ENCODE results near the gene ATG10.

ATG10 gene

DNA sequence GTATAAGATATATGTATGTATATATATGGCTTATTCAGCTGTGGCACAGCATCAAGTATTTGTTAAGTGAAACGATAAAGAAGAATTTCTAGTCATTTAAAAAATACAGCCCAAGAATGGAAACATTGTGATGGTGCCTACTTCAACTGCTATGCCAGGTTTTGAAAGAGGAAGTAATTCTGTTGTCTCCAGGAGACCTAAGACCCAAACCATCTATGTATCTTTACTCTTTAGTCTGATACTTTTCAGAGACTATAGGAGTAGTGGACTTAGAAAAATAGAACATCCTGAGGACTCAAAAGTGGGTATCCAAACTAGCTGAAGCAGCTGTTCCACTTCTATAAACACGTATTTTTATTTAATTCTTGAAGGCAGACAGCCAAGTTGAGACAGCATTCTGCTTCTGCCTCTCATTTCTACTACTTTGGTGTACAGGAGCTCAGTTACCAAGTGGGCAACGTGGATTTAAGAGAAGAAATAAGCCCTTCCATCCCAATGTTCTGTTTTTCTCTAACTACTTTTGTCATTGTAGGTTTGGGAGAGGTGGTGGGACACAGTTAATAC is 195.6 kb downstream of the ATG10 start:
- no peak overlapping the region for H3K9ac ChIP-seq (ENCODE audit: low read length in 5 of 5)
- no peak overlapping the region for H3K4me3 ChIP-seq (ENCODE audit: low read depth in 1 of 5, low read length in 5 of 5)
- no peaks in the 10 kb centered on the region for H3K36me3 ChIP-seq (ENCODE audit: control insufficient read depth in 5 of 5, insufficient read depth in 5 of 5, low read length in 5 of 5)
- H3K27me3 ChIP-seq (ENCODE audit: control insufficient read depth in 5 of 5, insufficient read depth in 4 of 5, low read length in 5 of 5): no peaks in the 10 kb centered on the region
- no peak overlapping the region for H3K27ac ChIP-seq (ENCODE audit: low read depth, low read length)
- no peaks in the 10 kb centered on the region for H3K9me3 ChIP-seq (ENCODE audit: control insufficient read depth in 5 of 5, low read length in 5 of 5)
- H3K4me1 ChIP-seq (ENCODE audit: control insufficient read depth in 5 of 5, insufficient read depth in 5 of 5, low read length in 5 of 5): peaks cover 0 to 11% (median 11%) of the 10 kb centered on the region in 5 donors

DNA sequence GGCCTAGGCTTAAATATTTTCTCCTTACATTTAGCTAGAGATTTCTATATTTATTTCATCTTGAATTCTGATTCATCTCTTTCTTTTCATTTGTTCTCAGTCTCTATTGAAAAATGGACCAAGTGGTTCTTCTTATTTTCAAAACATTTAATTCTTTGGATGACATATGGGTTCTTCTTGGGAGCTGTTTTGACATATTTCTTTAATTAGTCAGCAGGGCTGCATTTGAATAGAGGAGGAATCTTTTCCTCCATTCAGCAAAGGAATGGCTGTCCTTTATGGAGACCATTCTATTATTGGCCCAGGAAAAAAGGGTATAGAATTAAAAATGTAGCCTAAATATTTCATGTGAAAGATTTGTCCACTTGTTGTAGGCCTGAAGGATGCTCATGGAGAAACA is 196.5 kb downstream of the ATG10 start:
- Histone ChIP-seq H3K27ac (ENCODE audit: low read depth, low read length) (no peak overlapping the region), H3K4me3 (ENCODE audit: low read depth in 1 of 5, low read length in 5 of 5) (no peak overlapping the region), H3K9ac (ENCODE audit: low read length in 5 of 5) (no peak overlapping the region), H3K4me1 (ENCODE audit: control insufficient read depth in 5 of 5, insufficient read depth in 5 of 5, low read length in 5 of 5) (peaks cover 0 to 11% (median 11%) of the 10 kb centered on the region in 5 donors), H3K9me3 (ENCODE audit: control insufficient read depth in 5 of 5, low read length in 5 of 5) (no peaks in the 10 kb centered on the region), H3K27me3 (ENCODE audit: control insufficient read depth in 5 of 5, insufficient read depth in 4 of 5, low read length in 5 of 5) (no peaks in the 10 kb centered on the region), H3K36me3 (ENCODE audit: control insufficient read depth in 5 of 5, insufficient read depth in 5 of 5, low read length in 5 of 5) (no peaks in the 10 kb centered on the region)

DNA sequence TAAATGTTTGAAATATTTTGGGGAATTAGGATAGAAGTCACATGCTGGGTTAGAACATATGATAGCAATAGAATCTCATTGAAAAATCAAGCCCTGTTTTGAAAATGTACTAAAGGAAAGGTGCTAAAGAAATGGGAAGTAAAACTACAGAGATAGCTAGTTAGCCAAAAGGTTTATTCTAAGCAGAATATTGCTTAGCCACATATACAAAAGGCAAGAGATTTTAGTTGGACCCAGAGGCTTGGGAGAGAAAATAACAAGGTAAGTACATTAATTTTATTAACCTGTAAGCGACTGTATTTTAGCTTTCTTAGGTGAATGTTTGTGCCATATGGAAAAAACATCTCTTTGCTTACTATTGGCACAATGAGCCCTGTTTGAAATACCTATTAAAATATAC is 198.1 kb downstream of the ATG10 start:
- Histone ChIP-seq H3K4me3 (ENCODE audit: low read depth in 1 of 5, low read length in 5 of 5) (no peak overlapping the region), H3K27ac (ENCODE audit: low read depth, low read length) (no peak overlapping the region), H3K4me1 (ENCODE audit: control insufficient read depth in 5 of 5, insufficient read depth in 5 of 5, low read length in 5 of 5) (peaks cover 0 to 21% (median 10%) of the 10 kb centered on the region in 5 donors), H3K36me3 (ENCODE audit: control insufficient read depth in 5 of 5, insufficient read depth in 5 of 5, low read length in 5 of 5) (no peaks in the 10 kb centered on the region), H3K9ac (ENCODE audit: low read length in 5 of 5) (no peak overlapping the region), H3K27me3 (ENCODE audit: control insufficient read depth in 5 of 5, insufficient read depth in 4 of 5, low read length in 5 of 5) (no peaks in the 10 kb centered on the region), H3K9me3 (ENCODE audit: control insufficient read depth in 5 of 5, low read length in 5 of 5) (no peaks in the 10 kb centered on the region)

DNA sequence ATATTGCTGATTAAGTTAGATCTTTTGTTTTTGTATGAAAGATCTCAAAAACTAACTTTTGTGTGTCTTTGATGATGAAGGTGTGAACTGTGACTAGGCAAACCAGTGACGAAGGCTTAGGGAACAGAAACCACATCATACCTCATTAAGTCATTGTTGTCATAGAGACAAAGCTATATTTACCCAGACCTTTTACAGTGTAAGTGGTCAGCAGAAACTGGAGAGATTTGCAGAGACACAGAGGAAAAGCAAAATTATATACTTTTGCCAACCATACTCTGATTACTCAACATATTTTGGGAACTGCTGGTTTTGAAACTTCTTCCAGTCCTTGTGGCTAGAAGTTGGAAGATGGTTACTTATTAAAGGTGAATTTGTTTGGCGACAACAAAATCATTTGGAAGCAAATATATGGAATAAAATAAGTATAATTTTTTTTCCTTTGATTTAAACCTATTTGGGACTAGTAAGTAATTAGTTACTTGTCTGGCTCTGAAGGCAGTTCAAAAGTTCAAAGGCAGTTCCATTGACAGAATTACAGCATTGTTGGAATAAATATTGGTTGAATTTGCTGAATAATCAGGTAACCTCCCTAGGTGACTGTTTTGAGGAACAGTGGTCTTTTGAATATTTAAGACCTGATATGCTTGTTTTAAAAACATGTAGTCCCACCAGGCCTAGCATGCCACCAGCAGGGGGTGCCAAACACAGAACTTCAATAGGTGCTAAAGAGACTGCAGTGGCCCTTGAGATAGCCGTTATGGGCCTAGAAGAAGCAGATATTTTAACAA is 202.5 kb downstream of the ATG10 start:
- Histone ChIP-seq H3K9ac (ENCODE audit: low read length in 5 of 5) (no peak overlapping the region), H3K36me3 (ENCODE audit: control insufficient read depth in 5 of 5, insufficient read depth in 5 of 5, low read length in 5 of 5) (no peaks in the 10 kb centered on the region), H3K27ac (ENCODE audit: low read depth, low read length) (no peak overlapping the region), H3K4me3 (ENCODE audit: low read depth in 1 of 5, low read length in 5 of 5) (no peak overlapping the region), H3K9me3 (ENCODE audit: control insufficient read depth in 5 of 5, low read length in 5 of 5) (no peaks in the 10 kb centered on the region), H3K27me3 (ENCODE audit: control insufficient read depth in 5 of 5, insufficient read depth in 4 of 5, low read length in 5 of 5) (no peaks in the 10 kb centered on the region), H3K4me1 (ENCODE audit: control insufficient read depth in 5 of 5, insufficient read depth in 5 of 5, low read length in 5 of 5) (peaks cover 0 to 15% (median 0%) of the 10 kb centered on the region in 5 donors)

DNA sequence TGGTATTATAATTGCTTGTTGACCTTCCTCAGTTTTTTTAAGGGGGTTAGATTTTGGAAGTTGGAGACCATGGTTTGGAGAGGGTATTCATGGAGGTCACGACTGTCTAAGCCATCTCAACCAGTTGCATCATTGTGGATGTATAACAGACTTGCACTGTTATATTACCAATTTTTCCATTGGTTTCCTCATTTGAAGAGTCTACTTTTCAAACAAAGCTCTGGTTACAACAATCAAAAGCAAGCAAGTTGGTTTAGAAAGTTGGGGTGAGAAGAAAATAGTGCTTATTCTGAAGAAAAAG is 203.0 kb downstream of the ATG10 start:
- Histone ChIP-seq H3K4me1 (ENCODE audit: control insufficient read depth in 5 of 5, insufficient read depth in 5 of 5, low read length in 5 of 5) (peaks cover 0 to 11% (median 0%) of the 10 kb centered on the region in 5 donors), H3K27ac (ENCODE audit: low read depth, low read length) (no peak overlapping the region), H3K36me3 (ENCODE audit: control insufficient read depth in 5 of 5, insufficient read depth in 5 of 5, low read length in 5 of 5) (peaks cover 0 to 1% (median 0%) of the 10 kb centered on the region in 5 donors), H3K9me3 (ENCODE audit: control insufficient read depth in 5 of 5, low read length in 5 of 5) (no peaks in the 10 kb centered on the region), H3K27me3 (ENCODE audit: control insufficient read depth in 5 of 5, insufficient read depth in 4 of 5, low read length in 5 of 5) (no peaks in the 10 kb centered on the region), H3K4me3 (ENCODE audit: low read depth in 1 of 5, low read length in 5 of 5) (no peak overlapping the region), H3K9ac (ENCODE audit: low read length in 5 of 5) (no peak overlapping the region)

DNA sequence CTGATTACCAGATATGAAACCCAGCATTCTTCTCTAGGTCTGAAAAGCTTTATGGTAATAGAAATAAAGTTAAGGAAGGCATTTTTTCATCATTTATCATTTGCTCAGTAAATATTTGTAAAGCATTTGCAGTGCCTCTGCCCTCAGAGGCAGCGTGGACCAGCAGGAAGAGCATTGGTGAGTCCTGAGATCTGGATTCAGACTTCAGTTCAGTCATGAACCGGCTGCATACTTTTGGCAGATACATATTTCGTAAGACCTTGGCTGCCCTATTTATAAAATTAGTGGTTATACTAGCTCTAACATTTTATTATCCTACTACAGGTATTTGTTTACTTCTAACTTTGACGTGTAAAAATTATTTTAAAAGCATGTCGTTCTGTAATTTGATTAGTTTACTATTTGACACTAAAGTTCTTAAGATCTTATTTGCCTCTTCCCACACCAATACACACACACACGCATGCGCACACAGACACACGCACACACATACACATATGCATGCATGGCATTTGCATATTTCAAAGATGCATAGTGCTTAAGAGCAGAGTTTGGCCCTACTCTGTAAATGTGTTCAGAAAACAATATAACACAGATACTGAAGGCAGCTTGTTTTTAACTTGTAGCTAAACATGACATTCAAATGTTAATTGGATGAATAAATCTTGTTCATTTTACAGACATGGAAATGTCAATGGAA is 204.4 kb downstream of the ATG10 start:
- no peaks in the 10 kb centered on the region for H3K27me3 ChIP-seq (ENCODE audit: control insufficient read depth in 5 of 5, insufficient read depth in 4 of 5, low read length in 5 of 5)
- H3K4me1 ChIP-seq (ENCODE audit: control insufficient read depth in 5 of 5, insufficient read depth in 5 of 5, low read length in 5 of 5): peaks cover 0 to 10% (median 0%) of the 10 kb centered on the region in 5 donors
- no peak overlapping the region for H3K27ac ChIP-seq (ENCODE audit: low read depth, low read length)
- no peak overlapping the region for H3K4me3 ChIP-seq (ENCODE audit: low read depth in 1 of 5, low read length in 5 of 5)
- no peaks in the 10 kb centered on the region for H3K9me3 ChIP-seq (ENCODE audit: control insufficient read depth in 5 of 5, low read length in 5 of 5)
- H3K9ac ChIP-seq (ENCODE audit: low read length in 5 of 5): no peak overlapping the region
- H3K36me3 ChIP-seq (ENCODE audit: control insufficient read depth in 5 of 5, insufficient read depth in 5 of 5, low read length in 5 of 5): peaks cover 0 to 7% (median 0%) of the 10 kb centered on the region in 5 donors

DNA sequence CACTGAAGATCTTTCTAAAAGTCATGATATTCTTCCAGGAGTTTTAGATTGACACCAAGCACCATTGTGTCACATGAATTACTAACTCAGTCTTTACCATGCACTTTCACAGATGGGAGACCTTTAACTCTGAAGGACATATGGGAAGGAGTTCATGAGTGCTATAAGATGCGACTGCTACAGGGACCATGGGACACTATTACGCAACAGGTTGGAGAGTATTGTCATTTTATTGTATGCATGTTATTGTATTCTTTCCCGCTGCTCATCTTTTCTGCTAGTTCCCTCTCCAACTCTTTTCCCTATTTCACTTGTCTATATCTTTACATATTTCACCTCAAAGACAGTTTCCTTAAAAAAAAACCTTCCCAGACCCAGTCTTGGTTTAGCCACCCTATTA is 206.6 kb downstream of the ATG10 start:
- no peak overlapping the region for H3K4me3 ChIP-seq (ENCODE audit: low read depth in 1 of 5, low read length in 5 of 5)
- peaks cover 0 to 10% (median 0%) of the 10 kb centered on the region in 5 donors for H3K4me1 ChIP-seq (ENCODE audit: control insufficient read depth in 5 of 5, insufficient read depth in 5 of 5, low read length in 5 of 5)
- H3K36me3 ChIP-seq (ENCODE audit: control insufficient read depth in 5 of 5, insufficient read depth in 5 of 5, low read length in 5 of 5): peaks cover 0 to 7% (median 0%) of the 10 kb centered on the region in 5 donors
- no peaks in the 10 kb centered on the region for H3K9me3 ChIP-seq (ENCODE audit: control insufficient read depth in 5 of 5, low read length in 5 of 5)
- no peaks in the 10 kb centered on the region for H3K27me3 ChIP-seq (ENCODE audit: control insufficient read depth in 5 of 5, insufficient read depth in 4 of 5, low read length in 5 of 5)
- H3K27ac ChIP-seq (ENCODE audit: low read depth, low read length): no peak overlapping the region
- no peak overlapping the region for H3K9ac ChIP-seq (ENCODE audit: low read length in 5 of 5)

DNA sequence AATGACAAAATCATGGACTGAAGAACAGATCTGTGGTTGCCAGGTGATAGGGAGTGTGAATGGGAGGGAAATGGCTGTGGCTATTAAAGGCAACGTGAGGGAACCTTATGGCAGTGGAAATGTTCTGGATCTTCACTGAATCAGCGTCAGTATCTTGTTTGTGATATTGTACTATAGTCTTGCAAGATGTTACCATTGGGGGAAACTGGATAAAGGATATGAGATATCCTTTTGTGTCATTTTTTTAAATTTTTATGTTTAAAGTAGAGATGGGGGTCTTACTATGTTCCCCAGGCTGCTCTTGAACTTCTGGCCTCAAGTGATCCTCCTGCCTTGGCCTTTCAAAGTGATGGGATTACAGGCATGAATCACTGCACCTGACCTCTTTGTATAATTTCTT is 210.8 kb downstream of the ATG10 start:
- Histone ChIP-seq H3K9ac (ENCODE audit: low read length in 5 of 5) (no peak overlapping the region), H3K4me1 (ENCODE audit: control insufficient read depth in 5 of 5, insufficient read depth in 5 of 5, low read length in 5 of 5) (peaks cover 0 to 5% (median 4%) of the 10 kb centered on the region in 5 donors), H3K9me3 (ENCODE audit: control insufficient read depth in 5 of 5, low read length in 5 of 5) (no peaks in the 10 kb centered on the region), H3K27me3 (ENCODE audit: control insufficient read depth in 5 of 5, insufficient read depth in 4 of 5, low read length in 5 of 5) (no peaks in the 10 kb centered on the region), H3K27ac (ENCODE audit: low read depth, low read length) (no peak overlapping the region), H3K36me3 (ENCODE audit: control insufficient read depth in 5 of 5, insufficient read depth in 5 of 5, low read length in 5 of 5) (peaks cover 0 to 7% (median 0%) of the 10 kb centered on the region in 5 donors), H3K4me3 (ENCODE audit: low read depth in 1 of 5, low read length in 5 of 5) (no peak overlapping the region)

DNA sequence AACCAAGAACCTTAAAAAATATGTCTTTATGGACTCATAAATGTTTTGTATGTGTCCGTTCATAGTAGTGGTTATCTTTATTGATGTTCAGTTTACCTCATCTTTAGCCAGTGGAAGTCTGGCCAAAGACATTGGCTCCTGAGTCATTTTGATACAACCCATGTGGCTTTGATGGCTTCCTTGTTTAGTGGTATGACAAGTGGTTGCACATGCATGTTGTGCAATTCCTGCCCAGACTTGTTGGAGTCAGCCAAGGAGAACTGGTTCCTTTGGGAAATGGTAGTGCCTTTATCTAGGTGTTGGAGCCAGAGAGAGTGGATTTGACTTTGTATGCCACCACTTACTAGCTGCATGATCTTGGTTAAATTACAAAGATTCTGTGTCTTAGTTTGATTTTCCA is 212.0 kb downstream of the ATG10 start:
- Histone ChIP-seq H3K4me1 (ENCODE audit: control insufficient read depth in 5 of 5, insufficient read depth in 5 of 5, low read length in 5 of 5) (peaks cover 0 to 5% (median 4%) of the 10 kb centered on the region in 5 donors), H3K27ac (ENCODE audit: low read depth, low read length) (no peak overlapping the region), H3K27me3 (ENCODE audit: control insufficient read depth in 5 of 5, insufficient read depth in 4 of 5, low read length in 5 of 5) (no peaks in the 10 kb centered on the region), H3K36me3 (ENCODE audit: control insufficient read depth in 5 of 5, insufficient read depth in 5 of 5, low read length in 5 of 5) (peaks cover 0 to 7% (median 0%) of the 10 kb centered on the region in 5 donors), H3K9ac (ENCODE audit: low read length in 5 of 5) (no peak overlapping the region), H3K9me3 (ENCODE audit: control insufficient read depth in 5 of 5, low read length in 5 of 5) (no peaks in the 10 kb centered on the region), H3K4me3 (ENCODE audit: low read depth in 1 of 5, low read length in 5 of 5) (no peak overlapping the region)

DNA sequence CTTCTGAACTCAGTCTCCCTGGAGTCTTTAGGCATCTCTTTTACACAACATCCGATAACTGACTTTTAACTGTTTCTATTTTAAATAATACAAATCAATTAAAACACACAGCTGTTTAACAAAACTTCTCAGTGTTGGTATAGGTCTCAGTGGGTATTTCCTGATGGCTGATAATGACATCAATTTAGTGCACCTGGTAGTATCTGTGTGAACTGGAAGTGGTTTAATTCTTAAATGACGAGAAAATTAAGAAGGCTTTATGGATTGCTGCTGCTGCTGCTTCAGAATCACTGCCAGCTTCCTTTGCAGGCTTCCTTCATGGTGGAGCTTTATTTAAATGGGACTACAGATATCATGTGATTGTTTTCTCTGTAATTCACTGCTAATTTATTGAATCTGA is 214.0 kb downstream of the ATG10 start:
- Histone ChIP-seq H3K9me3 (ENCODE audit: control insufficient read depth in 5 of 5, low read length in 5 of 5) (no peaks in the 10 kb centered on the region), H3K27ac (ENCODE audit: low read depth, low read length) (no peak overlapping the region), H3K36me3 (ENCODE audit: control insufficient read depth in 5 of 5, insufficient read depth in 5 of 5, low read length in 5 of 5) (peaks cover 0 to 4% (median 0%) of the 10 kb centered on the region in 5 donors), H3K4me1 (ENCODE audit: control insufficient read depth in 5 of 5, insufficient read depth in 5 of 5, low read length in 5 of 5) (peaks cover 0 to 5% (median 4%) of the 10 kb centered on the region in 5 donors), H3K9ac (ENCODE audit: low read length in 5 of 5) (no peak overlapping the region), H3K27me3 (ENCODE audit: control insufficient read depth in 5 of 5, insufficient read depth in 4 of 5, low read length in 5 of 5) (no peaks in the 10 kb centered on the region), H3K4me3 (ENCODE audit: low read depth in 1 of 5, low read length in 5 of 5) (no peak overlapping the region)
